ENCODE measurements around the gene PTPN18. TPM values are rescaled to one million over a fixed set of nuclear protein-coding genes. Genes with fewer than 3 reads are reported as not detected.
A peak's percentile ranks its signal among the peaks of the same experiment; 100 is the strongest.

The PTPN18 gene
- total and polyA plus RNA-seq, 2 of the 4 experiments (the other 2 are of a cell fraction): 9.7 to 15.5 TPM

- peak; percentile 68 for DNase-seq
- Histone ChIP-seq H3K14ac (replicated peaks; ENCODE audit: low read depth, low read length) (peak overlapping the region; percentile 91), H3K18ac (ENCODE audit: low read depth, low read length) (peak overlapping the region; percentile 30), H3K9me1 (ENCODE audit: insufficient read depth, low read length) (no peaks in the 10 kb centered on the region; the same call in 1 of the 2 replicates), H2AK9ac (replicated peaks; ENCODE audit: low read depth, low read length, poor library complexity) (peak overlapping the region; percentile 96), H2BK15ac (ENCODE audit: low read depth, low read length) (no peak overlapping the region), H2BK5ac (ENCODE audit: low read depth, low read length, poor library complexity, severe bottlenecking) (peak overlapping the region; percentile 78), H3K4ac (ENCODE audit: low read depth, low read length) (peak overlapping the region; percentile 88), H3K4me1 (ENCODE audit: control insufficient read depth, insufficient read depth, low read length) (peaks cover 11% of the 10 kb centered on the region), H3K36me3 (ENCODE audit: control insufficient read depth, insufficient read depth, low read length) (no peaks in the 10 kb centered on the region), H3K27ac (ENCODE audit: insufficient read depth, low read length) (peak overlapping the region; percentile 80), H4K91ac (ENCODE audit: insufficient read depth, low read depth, low read length) (peak overlapping the region; percentile 77), H2AFZ (replicated peaks; ENCODE audit: low read length, poor library complexity) (peak overlapping the region; percentile 95), H2BK20ac (ENCODE audit: low read depth, low read length) (no peak overlapping the region), H3K9ac (ENCODE audit: low read depth, low read length) (peak overlapping the region; percentile 72), H4K5ac (ENCODE audit: low read depth, low read length) (peak overlapping the region; percentile 13), H4K8ac (ENCODE audit: low read depth in 2 of 2, low read length in 2 of 2) (peak overlapping the region; percentile 84 to 95), H2BK120ac (ENCODE audit: low read depth, low read length) (peak overlapping the region; percentile 56; the same call in 1 of the 2 replicates), H3K23ac (ENCODE audit: low read depth, low read length) (no peak overlapping the region; the same call in 1 of the 2 replicates), H3K27me3 (ENCODE audit: control insufficient read depth, insufficient read depth, low read length) (no peaks in the 10 kb centered on the region), H3K56ac (ENCODE audit: extremely low read depth, insufficient read depth, low read length) (peak overlapping the region; percentile 51; the same call in 1 of the 2 replicates), H2AK5ac (ENCODE audit: low read depth, low read length) (0 out of 2 replicates have a peak overlapping the region, but pooled peaks have one; percentile 4), H4K20me1 (ENCODE audit: insufficient read depth, low read length) (no peaks in the 10 kb centered on the region), H3K4me2 (ENCODE audit: low read depth, low read length) (peak overlapping the region; percentile 96), H3K79me1 (ENCODE audit: low read depth in 1 of 2, low read length in 2 of 2) (peaks cover 4 to 7% of the 10 kb centered on the region in 2 experiments; a peak in 2 of 4 replicates), H3K4me3 (ENCODE audit: insufficient read depth, low read depth, low read length) (peak overlapping the region; percentile 61), H3K9me3 (ENCODE audit: control insufficient read depth, insufficient read depth, low read length) (no peaks in the 10 kb centered on the region)
- WGBS, 2 experiments (ENCODE audit: extremely low coverage in 2 of 2, insufficient read length in 1 of 2): 2% methylated on average over 28 of the region's 59 CpGs; no CpG with 5 or more reads in 1 of the 2 experiments
- peak; percentile 95 for ATAC-seq (ENCODE audit: low read depth)
- intact Hi-C loops (cut with micrococcal nuclease): loop anchor here (1.0 to 2.0 kb wide), 2 partner anchors 18 to 49 kb away; partner anchors contain the start of gene IMP4
- no TSS peak for BruUV-seq (replicated peaks)
- in situ Hi-C loops (cut with MboI; ENCODE audit: low sequenced_read_pairs): no loop called here
- POLR2A ChIA-PET (ENCODE audit: unreplicated experiment): no interaction called here
- CTCF ChIA-PET: interaction anchor here (1.5 kb wide), 1 partner anchor 16 kb away, joined by 3 read pairs; no protein-coding TSS in a partner anchor
- dilution Hi-C loops (cut with HindIII; ENCODE audit: low sequenced_read_pairs, unreplicated experiment): no loop called here
- TF ChIP-seq MAFK (IDR thresholded peaks at IDR 0.05; ENCODE audit: low read depth, low read length): no peak
- TF ChIP-seq CHD1 (IDR thresholded peaks at IDR 0.05; ENCODE audit: low read depth, low read length): no peak
- TF ChIP-seq BHLHE40 (IDR thresholded peaks at IDR 0.05; ENCODE audit: low read depth, low read length): peak; percentile 33; the same call in 1 of the 2 replicates
- TF ChIP-seq MAZ (IDR thresholded peaks at IDR 0.05; ENCODE audit: borderline replicate concordance, low read depth, low read length): peak; percentile 49; the same call in 1 of the 2 replicates
- TF ChIP-seq CEBPB (IDR thresholded peaks at IDR 0.05; ENCODE audit: low read depth, low read length): no peak
- no peak for TF ChIP-seq ELK1 (IDR thresholded peaks at IDR 0.05; ENCODE audit: borderline replicate concordance, low read depth, low read length)
- peak; percentile 82 for TF ChIP-seq POLR2A (IDR thresholded peaks at IDR 0.05; ENCODE audit: low read depth, low read length)
- TF ChIP-seq USF2 (IDR thresholded peaks at IDR 0.05; ENCODE audit: low read depth, low read length): no peak
- no peak for TF ChIP-seq NFE2L2 (IDR thresholded peaks at IDR 0.05; ENCODE audit: low read depth, low read length)
- TF ChIP-seq RAD21 (IDR thresholded peaks at IDR 0.05; ENCODE audit: low read length): no peak
- TF ChIP-seq FOS (IDR thresholded peaks at IDR 0.05; ENCODE audit: low read depth, low read length): no peak
- TF ChIP-seq CTCF (conservative IDR thresholded peaks at IDR 0.05; ENCODE audit: low read depth, low read length): no peak
- no peak for TF ChIP-seq SMC3 (IDR thresholded peaks at IDR 0.05; ENCODE audit: low read depth, low read length)
Measured at GRCh38 chr2:130391058-130391871, 35.4 kb downstream of the PTPN18 start.

Data from IMR-90 (cell line).